IPS-20b (cell line): ENCODE measurements around the gene MED27.

ENCODE experiments used
- H3K27ac ChIP-seq: one replicate; pipeline ENCODE4 v1.5.1; 2013; ENCODE audit warnings: low read length
- H3K27me3 ChIP-seq: 2 replicates; pipeline ENCODE4 v1.6.1; 2013; ENCODE audit warnings: mild to moderate bottlenecking, low read length, inconsistent platforms; ENCODE audit not compliant: insufficient read depth
- H3K36me3 ChIP-seq: 2 replicates; pipeline ENCODE4 v1.6.1; 2013; ENCODE audit warnings: low read depth, mild to moderate bottlenecking, inconsistent platforms, low read length, moderate library complexity; ENCODE audit not compliant: insufficient read depth
- H3K4me1 ChIP-seq: 2 replicates; pipeline ENCODE4 v1.6.1; 2013; ENCODE audit warnings: mild to moderate bottlenecking, control low read depth, inconsistent platforms, low read length, moderate library complexity; ENCODE audit not compliant: insufficient read depth
- H3K4me3 ChIP-seq: 2 replicates; pipeline ENCODE4 v1.5.1; 2013; ENCODE audit warnings: mild to moderate bottlenecking, low read length, inconsistent platforms
- H3K9ac ChIP-seq: 2 replicates; pipeline ENCODE4 v1.6.1; 2013; ENCODE audit warnings: low read depth, mild to moderate bottlenecking, inconsistent platforms, low read length, moderate library complexity
- H3K9me3 ChIP-seq: 2 replicates; pipeline ENCODE4 v1.6.1; 2013; ENCODE audit warnings: mild to moderate bottlenecking, low read depth, low read length, inconsistent platforms; ENCODE audit not compliant: insufficient read depth

The MED27 gene

DNA sequence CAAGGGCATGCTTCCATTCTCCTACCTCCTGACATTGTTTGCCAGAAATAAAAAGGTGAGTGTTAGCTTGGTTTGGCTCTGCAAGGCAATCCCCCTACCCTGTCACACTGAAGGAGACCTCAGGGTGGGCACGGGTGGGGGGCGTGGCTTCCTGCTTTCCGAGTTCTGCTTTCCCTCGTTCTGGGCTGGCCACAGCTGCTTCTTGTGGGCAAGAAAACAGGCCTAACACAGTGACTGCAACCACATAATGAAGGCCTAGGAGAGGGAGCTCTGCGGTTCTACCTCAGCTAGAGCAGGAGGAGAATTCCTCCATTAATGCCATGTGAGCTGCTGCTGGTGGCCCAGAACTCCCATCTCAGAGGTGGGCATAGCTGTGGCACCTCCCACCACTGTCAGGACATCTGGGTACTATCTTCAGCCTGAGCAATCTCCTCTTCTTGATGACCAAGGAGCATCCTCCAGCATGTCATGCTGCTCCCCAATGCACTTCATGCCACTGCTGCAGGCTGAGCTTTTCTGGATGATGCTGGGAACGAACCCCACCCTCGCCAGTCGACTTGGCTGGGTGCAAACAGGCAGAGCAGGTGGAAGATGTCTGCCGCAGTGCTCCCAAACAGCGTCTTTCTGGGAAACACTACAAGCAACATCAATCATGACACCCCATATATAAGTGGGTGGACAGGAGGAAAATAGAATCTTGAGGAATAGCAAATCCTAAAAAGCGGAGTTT is 200.3 kb downstream of the MED27 start:
- Histone ChIP-seq H3K4me1 (peaks cover 10% of the 10 kb centered on the region), H3K27ac (no peak overlapping the region), H3K27me3 (no peaks in the 10 kb centered on the region), H3K9ac (no peak overlapping the region), H3K4me3 (no peak overlapping the region), H3K9me3 (no peaks in the 10 kb centered on the region), H3K36me3 (no peaks in the 10 kb centered on the region)

- no peak overlapping the region for H3K9ac ChIP-seq
- no peak overlapping the region for H3K27ac ChIP-seq
- no peaks in the 10 kb centered on the region for H3K9me3 ChIP-seq
- no peak overlapping the region for H3K4me3 ChIP-seq
- H3K27me3 ChIP-seq: no peaks in the 10 kb centered on the region
- no peaks in the 10 kb centered on the region for H3K36me3 ChIP-seq
- peaks cover 10% of the 10 kb centered on the region for H3K4me1 ChIP-seq
These were observed 203.2 kb downstream of the MED27 start for GRCh38 chr9:131876486-131876885.

GRCh38 chr9:131875828-131876485 is 203.7 kb downstream of the MED27 start:
- Histone ChIP-seq H3K9ac (no peak overlapping the region), H3K4me1 (peaks cover 6% of the 10 kb centered on the region; the same call in 1 of the 2 replicates), H3K36me3 (no peaks in the 10 kb centered on the region), H3K27me3 (no peaks in the 10 kb centered on the region), H3K27ac (no peak overlapping the region), H3K9me3 (no peaks in the 10 kb centered on the region), H3K4me3 (no peak overlapping the region)

DNA sequence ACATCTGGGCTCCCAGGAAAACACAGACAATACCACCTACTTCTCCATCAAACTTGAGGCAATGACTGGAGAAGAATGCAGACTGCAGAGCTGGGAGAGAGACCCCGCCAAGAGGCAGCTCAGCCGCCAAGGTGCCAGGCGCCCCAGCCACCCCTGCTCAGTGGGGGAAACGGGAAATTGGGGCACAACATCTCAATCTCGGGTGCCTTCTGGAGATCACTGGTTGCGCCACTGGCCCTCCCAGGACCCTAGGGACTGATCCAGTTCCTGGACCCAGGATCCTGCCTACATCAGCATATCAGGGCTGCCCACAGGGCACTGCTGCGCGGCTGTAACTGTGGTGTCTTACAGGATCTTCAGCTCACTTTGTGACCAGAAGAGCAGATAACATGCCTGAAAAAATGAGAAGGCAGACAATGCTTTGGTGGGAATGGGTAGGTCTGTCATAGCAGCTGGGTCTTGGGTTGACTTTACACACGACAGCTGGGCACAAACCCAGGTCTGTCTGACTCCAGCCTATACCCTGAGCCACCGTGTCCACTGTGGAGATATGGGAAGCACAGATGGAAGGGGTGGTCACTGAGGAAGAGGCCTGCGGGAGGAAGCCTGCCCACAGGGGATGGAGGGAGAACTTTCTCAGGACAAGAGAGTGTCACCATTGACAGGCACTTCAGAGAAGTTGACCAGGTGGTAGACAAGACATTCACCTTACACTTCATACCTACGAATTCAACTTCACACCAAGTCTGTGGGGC is 204.6 kb downstream of the MED27 start:
- Histone ChIP-seq H3K9ac (no peak overlapping the region), H3K27ac (no peak overlapping the region), H3K4me1 (no peaks in the 10 kb centered on the region)

DNA sequence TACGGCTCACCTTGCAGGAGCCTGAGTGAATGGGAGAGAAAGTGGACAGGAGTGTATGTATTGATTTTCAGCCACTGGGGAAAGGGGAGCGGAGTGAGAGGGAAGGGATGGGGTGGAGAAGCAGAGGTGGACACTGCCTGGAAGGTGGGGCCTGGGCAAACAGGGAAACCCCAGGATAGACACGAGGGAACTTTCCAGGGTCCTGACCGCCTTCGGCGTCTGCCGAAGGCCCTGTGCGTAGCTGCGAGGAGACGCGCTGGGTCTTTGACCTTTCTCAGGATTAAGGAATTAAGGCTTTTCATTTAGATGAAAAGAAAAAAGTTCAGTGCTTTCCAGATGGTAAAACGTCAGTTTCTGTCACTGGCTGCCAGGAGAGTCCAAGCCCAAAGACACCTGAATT is 205.2 kb downstream of the MED27 start:
- Histone ChIP-seq H3K36me3 (no peaks in the 10 kb centered on the region), H3K4me3 (no peak overlapping the region), H3K27me3 (no peaks in the 10 kb centered on the region), H3K27ac (no peak overlapping the region), H3K9me3 (no peaks in the 10 kb centered on the region), H3K4me1 (peaks cover 3% of the 10 kb centered on the region; the same call in 1 of the 2 replicates), H3K9ac (no peak overlapping the region)

More for the DNA sequence above, 204.6 kb downstream of the MED27 start:
- Histone ChIP-seq H3K36me3 (no peaks in the 10 kb centered on the region), H3K9me3 (no peaks in the 10 kb centered on the region), H3K4me3 (no peak overlapping the region), H3K27me3 (no peaks in the 10 kb centered on the region)

GRCh38 chr9:131873891-131874440 is 205.7 kb downstream of the MED27 start:
- H3K27me3 ChIP-seq: no peaks in the 10 kb centered on the region
- H3K4me1 ChIP-seq: peaks cover 5% of the 10 kb centered on the region; the same call in 1 of the 2 replicates
- H3K27ac ChIP-seq: no peak overlapping the region
- H3K4me3 ChIP-seq: no peak overlapping the region
- H3K9me3 ChIP-seq: no peaks in the 10 kb centered on the region
- H3K9ac ChIP-seq: no peak overlapping the region
- no peaks in the 10 kb centered on the region for H3K36me3 ChIP-seq

DNA sequence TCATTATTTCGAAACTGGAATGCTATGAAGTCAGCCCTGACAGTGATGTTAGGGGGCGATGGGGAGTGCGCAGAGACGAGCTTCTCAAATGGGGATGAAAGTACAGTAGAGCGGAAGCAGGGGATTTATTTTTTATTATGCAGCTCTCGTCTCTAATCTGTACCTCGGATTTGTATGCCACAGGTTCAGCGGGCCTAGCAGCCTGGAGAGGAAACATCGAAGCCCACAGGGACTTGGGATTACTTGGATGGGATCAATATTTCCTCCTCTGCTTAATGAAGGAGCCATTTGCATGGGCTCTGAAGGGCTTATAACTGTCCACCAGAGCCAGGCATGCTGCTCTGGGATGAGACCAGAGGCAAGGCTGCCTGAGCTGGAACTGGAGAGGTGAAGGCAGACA is 206.3 kb downstream of the MED27 start:
- no peak overlapping the region for H3K27ac ChIP-seq
- no peaks in the 10 kb centered on the region for H3K27me3 ChIP-seq
- H3K9me3 ChIP-seq: no peaks in the 10 kb centered on the region
- no peak overlapping the region for H3K4me3 ChIP-seq
- H3K36me3 ChIP-seq: no peaks in the 10 kb centered on the region
- H3K4me1 ChIP-seq: peaks cover 8% of the 10 kb centered on the region; the same call in 1 of the 2 replicates
- no peak overlapping the region for H3K9ac ChIP-seq

- no peaks in the 10 kb centered on the region for H3K27me3 ChIP-seq
- no peaks in the 10 kb centered on the region for H3K9me3 ChIP-seq
- no peak overlapping the region for H3K9ac ChIP-seq
- no peaks in the 10 kb centered on the region for H3K36me3 ChIP-seq
- H3K27ac ChIP-seq: no peak overlapping the region
- H3K4me1 ChIP-seq: peaks cover 8% of the 10 kb centered on the region; the same call in 1 of the 2 replicates
- no peak overlapping the region for H3K4me3 ChIP-seq
These were observed 207.0 kb downstream of the MED27 start for GRCh38 chr9:131872702-131873101.

DNA sequence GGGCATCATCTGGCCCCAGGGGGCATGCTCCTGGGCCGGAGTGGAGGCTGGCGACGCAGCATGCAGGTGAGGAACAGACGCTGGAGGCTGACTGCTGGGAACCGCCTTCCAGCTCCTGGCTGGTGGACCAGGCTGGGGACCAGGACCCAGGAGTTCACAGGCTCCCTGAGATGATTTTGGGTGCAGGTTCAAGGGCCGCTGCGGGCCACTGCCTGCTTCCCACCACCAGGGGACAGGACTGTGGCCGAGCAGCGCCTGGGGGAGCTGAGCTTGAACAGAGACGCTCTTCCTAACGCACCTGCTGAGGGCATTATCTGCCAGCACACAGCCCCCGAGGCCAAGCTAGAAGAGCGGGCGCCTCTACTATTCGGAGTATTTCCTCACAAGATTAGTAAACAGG is 207.7 kb downstream of the MED27 start:
- Histone ChIP-seq H3K4me1 (peaks cover 8% of the 10 kb centered on the region; the same call in 1 of the 2 replicates), H3K27me3 (no peaks in the 10 kb centered on the region), H3K9ac (no peak overlapping the region), H3K9me3 (no peaks in the 10 kb centered on the region), H3K36me3 (no peaks in the 10 kb centered on the region), H3K4me3 (no peak overlapping the region), H3K27ac (no peak overlapping the region)

DNA sequence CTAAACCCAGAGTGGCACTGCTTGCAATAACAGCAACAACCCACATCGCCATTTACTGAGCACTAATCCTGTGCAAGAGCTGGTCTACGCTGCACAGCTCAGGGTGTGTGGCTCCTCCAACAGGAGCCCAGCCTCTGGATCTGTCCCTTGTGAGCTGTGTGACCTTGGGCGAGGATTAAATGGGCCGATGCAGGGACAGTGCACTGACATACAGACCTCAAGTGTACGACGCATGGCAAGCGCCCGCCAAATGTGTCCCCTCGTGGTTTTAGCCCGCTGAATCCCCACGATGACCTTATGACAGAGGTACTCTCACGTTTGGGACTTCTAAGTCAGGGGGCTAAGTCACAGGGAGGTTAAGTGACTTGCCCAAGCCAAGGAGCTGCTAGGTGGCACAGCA is 209.5 kb downstream of the MED27 start:
- Histone ChIP-seq H3K9me3 (no peaks in the 10 kb centered on the region), H3K36me3 (no peaks in the 10 kb centered on the region), H3K27me3 (no peaks in the 10 kb centered on the region), H3K9ac (no peak overlapping the region), H3K4me1 (peaks cover 8% of the 10 kb centered on the region; the same call in 1 of the 2 replicates), H3K4me3 (no peak overlapping the region), H3K27ac (no peak overlapping the region)

DNA sequence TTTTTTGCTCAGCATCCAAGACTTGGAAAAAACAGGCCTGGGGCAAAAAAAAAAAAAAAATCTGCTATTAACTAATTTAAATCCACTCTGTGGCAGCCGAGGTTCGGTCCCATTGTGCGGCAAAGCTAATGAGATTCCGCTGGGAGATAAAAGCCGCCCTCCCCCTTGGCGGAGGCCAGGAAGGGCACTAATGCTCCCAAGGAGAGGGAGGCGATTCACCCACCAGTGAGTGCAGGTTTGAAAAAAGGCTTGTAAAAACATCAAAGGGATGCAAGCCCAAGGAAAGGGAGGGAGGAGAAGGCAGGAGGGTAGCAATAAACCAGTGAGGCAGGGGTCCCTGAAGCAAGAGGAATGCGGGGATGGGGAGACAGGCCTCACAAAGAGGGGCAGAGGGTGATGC is 210.3 kb downstream of the MED27 start:
- no peaks in the 10 kb centered on the region for H3K9me3 ChIP-seq
- H3K4me1 ChIP-seq: peaks cover 8% of the 10 kb centered on the region; the same call in 1 of the 2 replicates
- no peak overlapping the region for H3K27ac ChIP-seq
- no peaks in the 10 kb centered on the region for H3K36me3 ChIP-seq
- no peak overlapping the region for H3K4me3 ChIP-seq
- no peak overlapping the region for H3K9ac ChIP-seq
- no peaks in the 10 kb centered on the region for H3K27me3 ChIP-seq
